ENCODE measurements around the gene DDX27.

DNA sequence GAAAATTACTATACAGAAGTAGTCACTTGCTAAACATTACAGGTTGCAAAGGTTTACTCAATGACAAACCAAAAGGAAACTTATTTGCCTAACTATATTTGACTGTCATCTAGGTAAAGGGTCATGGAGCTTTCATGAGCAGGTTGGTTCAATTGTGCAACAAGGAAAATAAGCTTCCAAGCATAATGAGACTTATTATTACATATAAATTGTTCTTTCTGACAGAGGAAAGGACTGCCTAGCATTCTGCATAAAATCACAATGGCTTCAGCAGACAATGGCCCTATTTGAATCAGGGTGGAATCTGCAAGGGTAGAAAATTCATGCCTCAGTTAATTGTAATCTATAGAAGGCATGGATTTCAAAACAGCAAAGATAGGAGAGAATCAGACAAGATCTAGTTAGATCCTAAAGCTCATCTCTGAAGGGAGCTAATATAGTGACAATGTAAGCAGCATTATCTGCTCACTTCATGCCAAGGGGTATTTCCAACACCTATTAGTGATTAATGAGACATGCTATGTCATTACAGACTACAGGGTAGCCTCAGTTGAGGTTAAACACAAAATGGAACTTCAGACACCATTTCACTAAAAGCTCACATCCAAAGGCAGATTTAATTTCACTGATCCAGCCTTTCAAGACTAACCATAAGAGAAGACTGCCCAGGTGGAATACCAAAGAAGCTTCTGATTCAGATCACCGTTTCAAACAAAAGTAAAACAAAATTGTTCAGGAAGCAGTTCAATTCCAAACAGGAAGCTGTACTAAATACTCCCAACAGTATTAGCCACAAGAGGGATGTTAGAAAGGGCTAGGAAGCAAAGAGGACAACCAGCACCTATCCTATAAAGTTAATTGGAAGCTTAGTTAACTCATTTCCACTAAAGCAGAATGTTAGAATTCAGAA lies 39.6 kb upstream of the DDX27 start:
- TF ChIP-seq TAF1 (IDR thresholded peaks at IDR 0.05; ENCODE audit: low read depth, low read length) (no peak), POLR2A (IDR thresholded peaks at IDR 0.05; ENCODE audit: low read depth, low read length) (peak; percentile 20; the same call in 1 of the 2 replicates)

Measured in GM12891 (cell line).